Thyroid gland (tissue), 4 donors: ENCODE data around the gene CCL17.

Source experiments
- CTCF ChIP-seq, 6 experiments: fragments of 200-600 bp in 3 of 6; fragments of 450-650 bp in 3 of 6; sonication (generic) in 3 of 6; IDR thresholded peaks; one replicate each; pipeline ENCODE4 v1.5.1; 2016 to 2019; ENCODE audit warnings: antibody characterized with exemption in 6 of 6, mild to moderate bottlenecking in 2 of 6, inconsistent platforms in 1 of 6, moderate library complexity in 1 of 6
- POLR2A ChIP-seq, 2 donors: fragments of 450-650 bp; IDR thresholded peaks; one replicate each; pipeline ENCODE4 v1.6.1; 2017; ENCODE audit warnings: antibody characterized with exemption in 2 of 2, mild to moderate bottlenecking in 2 of 2, moderate library complexity in 1 of 2

- TF ChIP-seq CTCF (IDR thresholded peaks at IDR 0.05): no peak
- no peak for TF ChIP-seq POLR2A (IDR thresholded peaks at IDR 0.05)
Measured at GRCh38 chr16:57413733-57414132, 9.2 kb downstream of the CCL17 start.
